DOHH2 (cell line): ENCODE results near the gene OGDHL.

ENCODE experiments used
- H3F3A ChIP-seq: fragments of 200-600 bp; sonication (generic), shearing (Covaris generic); 2 replicates; pipeline ENCODE4 v1.6.0; 2016; ENCODE audit warnings: antibody characterized with exemption, mild to moderate bottlenecking; ENCODE audit not compliant: control insufficient read depth, insufficient read depth
- H3K27ac ChIP-seq: fragments of 200-600 bp; sonication (generic); 2 replicates; pipeline ENCODE4 v1.5.1; 2014; ENCODE audit warnings: low read depth, mild to moderate bottlenecking, low read length, moderate library complexity
- H3K27me3 ChIP-seq: fragments of 200-600 bp; sonication (generic); 2 replicates; pipeline ENCODE4 v1.6.1; 2014; ENCODE audit warnings: mild to moderate bottlenecking, low read length, mixed read lengths; ENCODE audit not compliant: control insufficient read depth
- H3K36me3 ChIP-seq: fragments of 200-600 bp; sonication (generic); 2 replicates; pipeline ENCODE4 v1.6.1; 2014; ENCODE audit warnings: mild to moderate bottlenecking, low read length, moderate library complexity, mixed read lengths; ENCODE audit not compliant: control insufficient read depth
- H3K4me1 ChIP-seq: fragments of 200-600 bp; sonication (generic); 2 replicates; pipeline ENCODE4 v1.6.1; 2014; ENCODE audit warnings: mild to moderate bottlenecking, low read length, mixed read lengths; ENCODE audit not compliant: control insufficient read depth
- H3K4me2 ChIP-seq: fragments of 200-600 bp; sonication (generic); 2 replicates; pipeline ENCODE4 v1.6.0; 2014; ENCODE audit warnings: mild to moderate bottlenecking, low read length, moderate library complexity
- H3K4me3 ChIP-seq: fragments of 200-600 bp; sonication (generic); 2 replicates; pipeline ENCODE4 v1.5.1; 2014; ENCODE audit warnings: mild to moderate bottlenecking, low read length, mixed read lengths
- H3K79me2 ChIP-seq: fragments of 200-600 bp; sonication (generic); 2 replicates; pipeline ENCODE4 v1.6.1; 2014; ENCODE audit warnings: mild to moderate bottlenecking, low read length, mixed read lengths; ENCODE audit not compliant: control insufficient read depth
- H3K9me2 ChIP-seq: fragments of 200-600 bp; sonication (generic); replicated peaks from 2 replicates; pipeline ENCODE4 v1.6.1; 2014; ENCODE audit warnings: mild to moderate bottlenecking, low read length, mixed read lengths; ENCODE audit not compliant: control insufficient read depth
- H3K9me3 ChIP-seq: fragments of 200-600 bp; sonication (generic); 2 replicates; pipeline ENCODE4 v1.6.1; 2014; ENCODE audit warnings: antibody characterized with exemption, low read length, mixed read lengths; ENCODE audit not compliant: control insufficient read depth, insufficient read depth
- H4K20me1 ChIP-seq: fragments of 200-600 bp; sonication (generic); 2 replicates; pipeline ENCODE4 v1.6.0; 2014; ENCODE audit warnings: low read depth, mild to moderate bottlenecking, antibody characterized with exemption, low read length, moderate library complexity; ENCODE audit not compliant: control insufficient read depth, insufficient read depth
- EZH2phosphoT487 ChIP-seq: fragments of 200-600 bp; sonication (generic); IDR thresholded peaks from 2 replicates; pipeline ENCODE4 v1.6.1; 2017; ENCODE audit warnings: borderline replicate concordance, mild to moderate bottlenecking, antibody characterized with exemption, low read length, moderate library complexity, mixed read lengths
- TF ChIP-seq, protein P1 (sequence below): fragments of 200-600 bp; sonication (generic); IDR thresholded peaks from one replicate; pipeline ENCODE4 v1.5.1; 2014; ENCODE audit warnings: antibody characterized with exemption, mild to moderate bottlenecking, low read depth, low read length; ENCODE audit not compliant: poor library complexity, severe bottlenecking

Gene OGDHL

GRCh38 chr10:49761789-49762565, at the start of gene OGDHL:
Gene OGDHL, minus strand, starts transcription at chr10:49762323. Its CDS starts 3,731 bp downstream, at chr10:49758592.
- Histone ChIP-seq H4K20me1 (no peaks in the 10 kb centered on the region), H3K4me1 (peaks cover 9% of the 10 kb centered on the region; the same call in 1 of the 2 replicates), H3K4me3 (peak within 1 kb of the TSS; percentile 69), H3K9me2 (no peaks in the 10 kb centered on the region), H3K27me3 (peaks cover 4% of the 10 kb centered on the region; the same call in 1 of the 2 replicates), H3K79me2 (peaks cover 6% of the 10 kb centered on the region; the same call in 1 of the 2 replicates), H3K36me3 (no peaks in the 10 kb centered on the region), H3K27ac (no peak within 1 kb of the TSS), H3K4me2 (peak within 1 kb of the TSS; percentile 70), H3K9me3 (no peaks in the 10 kb centered on the region), H3F3A (no peaks in the 10 kb centered on the region)
- TF ChIP-seq, protein P1, sequence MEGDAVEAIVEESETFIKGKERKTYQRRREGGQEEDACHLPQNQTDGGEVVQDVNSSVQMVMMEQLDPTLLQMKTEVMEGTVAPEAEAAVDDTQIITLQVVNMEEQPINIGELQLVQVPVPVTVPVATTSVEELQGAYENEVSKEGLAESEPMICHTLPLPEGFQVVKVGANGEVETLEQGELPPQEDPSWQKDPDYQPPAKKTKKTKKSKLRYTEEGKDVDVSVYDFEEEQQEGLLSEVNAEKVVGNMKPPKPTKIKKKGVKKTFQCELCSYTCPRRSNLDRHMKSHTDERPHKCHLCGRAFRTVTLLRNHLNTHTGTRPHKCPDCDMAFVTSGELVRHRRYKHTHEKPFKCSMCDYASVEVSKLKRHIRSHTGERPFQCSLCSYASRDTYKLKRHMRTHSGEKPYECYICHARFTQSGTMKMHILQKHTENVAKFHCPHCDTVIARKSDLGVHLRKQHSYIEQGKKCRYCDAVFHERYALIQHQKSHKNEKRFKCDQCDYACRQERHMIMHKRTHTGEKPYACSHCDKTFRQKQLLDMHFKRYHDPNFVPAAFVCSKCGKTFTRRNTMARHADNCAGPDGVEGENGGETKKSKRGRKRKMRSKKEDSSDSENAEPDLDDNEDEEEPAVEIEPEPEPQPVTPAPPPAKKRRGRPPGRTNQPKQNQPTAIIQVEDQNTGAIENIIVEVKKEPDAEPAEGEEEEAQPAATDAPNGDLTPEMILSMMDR = no peak
- TF ChIP-seq EZH2phosphoT487 = no peak

DNA sequence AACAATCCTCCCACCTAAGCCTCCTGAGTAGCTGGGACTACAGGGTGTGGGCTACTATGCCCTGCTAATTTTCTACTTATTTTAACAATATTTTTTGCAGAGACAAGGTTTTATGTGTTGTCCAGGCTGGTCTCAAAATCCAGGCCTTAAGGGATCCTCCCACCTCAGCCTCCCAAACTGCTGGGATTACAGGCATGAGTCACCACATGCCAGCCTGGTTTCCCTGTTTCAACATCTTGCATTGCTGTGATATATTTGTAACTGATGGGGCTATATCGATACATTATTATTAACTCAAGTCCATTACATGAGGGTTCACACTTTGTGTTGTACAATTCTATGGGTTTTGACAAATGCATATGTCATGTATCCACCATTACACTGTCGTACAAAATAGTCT, 41.9 kb upstream of the OGDHL start:
- H3K4me1 ChIP-seq = no peaks in the 10 kb centered on the region
- H3K36me3 ChIP-seq = no peaks in the 10 kb centered on the region
- H3K79me2 ChIP-seq = no peaks in the 10 kb centered on the region
- H3K9me3 ChIP-seq = no peaks in the 10 kb centered on the region
- H3K9me2 ChIP-seq = no peaks in the 10 kb centered on the region
- no peak for TF ChIP-seq EZH2phosphoT487
- TF ChIP-seq, protein P1 = no peak
- no peaks in the 10 kb centered on the region for H4K20me1 ChIP-seq
- no peak overlapping the region for H3K27ac ChIP-seq
- H3K27me3 ChIP-seq = 0 out of 2 replicates have a peak, but pooled peaks cover 3% of the 10 kb centered on the region
- no peak overlapping the region for H3K4me2 ChIP-seq
- H3F3A ChIP-seq = no peaks in the 10 kb centered on the region
- no peak overlapping the region for H3K4me3 ChIP-seq

GRCh38 chr10:49798275-49798674, 36.2 kb upstream of the OGDHL start:
- H3K4me1 ChIP-seq = no peaks in the 10 kb centered on the region
- no peaks in the 10 kb centered on the region for H4K20me1 ChIP-seq
- no peaks in the 10 kb centered on the region for H3F3A ChIP-seq
- TF ChIP-seq, protein P1 = no peak
- no peak for TF ChIP-seq EZH2phosphoT487
- H3K27ac ChIP-seq = no peak overlapping the region
- peaks cover 10% of the 10 kb centered on the region for H3K27me3 ChIP-seq
- no peaks in the 10 kb centered on the region for H3K79me2 ChIP-seq
- H3K4me2 ChIP-seq = no peak overlapping the region
- no peaks in the 10 kb centered on the region for H3K9me2 ChIP-seq
- no peaks in the 10 kb centered on the region for H3K36me3 ChIP-seq
- H3K9me3 ChIP-seq = no peaks in the 10 kb centered on the region
- no peak overlapping the region for H3K4me3 ChIP-seq
